Right lobe of liver (tissue), 6 donors: ENCODE results near the gene ULK1. TPM values are rescaled to one million over a fixed set of nuclear protein-coding genes. Genes with fewer than 3 reads are reported as not detected.

Source experiments
- ATAC-seq, 4 donors: fragments of 200-7000 bp; cut with Tn5 transposase; one replicate each; pipeline ENCODE4 v1.9.1; 2020; ENCODE audit warnings: mild to moderate bottlenecking in 4 of 4, moderate library complexity in 4 of 4
- DNase-seq, 3 donors: peaks; one replicate each; pipeline ENCODE4 v3.0.0-alpha.2; 2020
- H3K27ac ChIP-seq, 3 donors: fragments of 200-600 bp; one replicate each; pipeline ENCODE4 v1.8.0; 2022
- H3K27me3 ChIP-seq, 2 donors: fragments of 200-600 bp; one replicate each; pipeline ENCODE4 v1.8.0; 2022
- H3K36me3 ChIP-seq, 4 donors: fragments of 200-600 bp; sonication (generic) in 1 of 4; one replicate each; pipeline versions ENCODE4 v1.5.1 to v1.8.0; 2017 to 2022; ENCODE audit warnings: control low read depth in 1 of 4
- H3K4me1 ChIP-seq, 4 donors: fragments of 200-600 bp; sonication (generic) in 1 of 4; one replicate each; pipeline versions ENCODE4 v1.5.1 to v1.8.0; 2017 to 2022; ENCODE audit warnings: control low read depth in 1 of 4
- H3K4me3 ChIP-seq, 3 donors: fragments of 200-600 bp; one replicate each; pipeline ENCODE4 v1.8.0; 2022
- H3K9me3 ChIP-seq, 4 donors: fragments of 200-600 bp; sonication (generic) in 1 of 4; one replicate each; pipeline versions ENCODE4 v1.5.1 to v1.8.0; 2017 to 2022; ENCODE audit warnings: control low read depth in 1 of 4
- POLR2A ChIP-seq: fragments of 450-650 bp; IDR thresholded peaks from one replicate; pipeline ENCODE4 v1.6.1; 2017; ENCODE audit warnings: antibody characterized with exemption, mild to moderate bottlenecking
- WGBS: methylation state at CpG from one replicate; pipeline ENCODE4 v1.1.6; 2018; ENCODE audit warnings: low coverage, low lambda C conversion rate; ENCODE audit not compliant: insufficient coverage; ENCODE audit errors: missing lambda C conversion rate; 5-methylcytosine and 5-hydroxymethylcytosine counted together
- intact Hi-C, 2 donors: fragments of 100-400 bp; cut with DNase I; formaldehyde crosslinking; loops; one replicate each; pipeline versions ENCODE4 v1.11.2 to v1.14.1; 2022
- total RNA-seq, 6 experiments: library from RNA; depleted of rRNA in 2 of 6; stranded (reverse); fragments of >200 nt in 2 of 6; fragmentation: NEBNext Ultra II Directional in 3 of 6; extraction: Animal tissue kit (Norgen Biotek cat#: 25700) in 3 of 6; gene quantifications; one replicate each; pipeline versions ENCODE4 v1.1.0 to v1.2.4, GENCODE V29; 2016 to 2023
- TF ChIP-seq, protein P1 (sequence below), 4 donors: fragments of 200-600 bp in 3 of 4; fragments of 450-650 bp in 1 of 4; IDR thresholded peaks; one replicate each; pipeline versions ENCODE4 v1.5.1 to v1.8.0; 2016 to 2022; ENCODE audit warnings: antibody characterized with exemption in 4 of 4, mild to moderate bottlenecking in 2 of 4
- donor health status: DM: no; HTN: yes; CAD: no.
- donor health status: DM: no; HTN: no; CAD: no.
- donor health status: DM: no; HTN: no; CAD: no.
- donor health status: DM: no; HTN: yes; CAD: no.
- donor health status: DM: no; HTN: yes; CAD: no.

ULK1 gene
- total RNA-seq, 6 experiments from 2014 or later = 14.5 to 39.0 (median 20.5) TPM

DNA sequence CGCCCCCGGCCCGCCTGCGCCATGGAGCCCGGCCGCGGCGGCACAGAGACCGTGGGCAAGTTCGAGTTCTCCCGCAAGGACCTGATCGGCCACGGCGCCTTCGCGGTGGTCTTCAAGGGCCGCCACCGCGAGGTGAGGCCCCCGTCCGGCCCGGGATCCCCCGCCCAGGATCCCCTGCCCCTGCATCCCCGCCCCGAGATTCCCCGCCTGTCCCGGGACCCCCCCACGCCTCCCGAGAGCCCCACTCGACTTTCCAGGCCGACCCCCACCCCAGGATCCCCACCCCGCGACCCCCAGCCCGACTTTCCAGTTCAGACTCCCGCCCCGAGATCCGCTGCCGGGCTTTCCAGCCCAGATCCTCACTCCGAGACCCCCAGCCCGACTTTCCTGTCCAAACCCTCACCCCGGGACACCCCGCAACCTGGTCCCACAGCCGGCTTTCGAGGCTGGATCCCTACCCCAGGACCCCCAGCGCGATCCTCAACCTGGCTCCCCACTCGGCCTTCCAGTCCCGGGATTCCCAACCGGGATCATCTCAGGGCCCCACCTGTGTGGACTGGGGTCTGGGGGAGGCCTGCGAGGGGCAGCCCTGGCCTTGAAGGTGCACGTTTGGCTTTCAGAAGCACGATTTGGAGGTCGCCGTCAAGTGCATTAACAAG is 688 bp downstream of the ULK1 start:
- intact Hi-C loops = no loop called here
- peak overlapping the region; percentile 95 to 100 (median 100) for H3K27ac ChIP-seq

DNA sequence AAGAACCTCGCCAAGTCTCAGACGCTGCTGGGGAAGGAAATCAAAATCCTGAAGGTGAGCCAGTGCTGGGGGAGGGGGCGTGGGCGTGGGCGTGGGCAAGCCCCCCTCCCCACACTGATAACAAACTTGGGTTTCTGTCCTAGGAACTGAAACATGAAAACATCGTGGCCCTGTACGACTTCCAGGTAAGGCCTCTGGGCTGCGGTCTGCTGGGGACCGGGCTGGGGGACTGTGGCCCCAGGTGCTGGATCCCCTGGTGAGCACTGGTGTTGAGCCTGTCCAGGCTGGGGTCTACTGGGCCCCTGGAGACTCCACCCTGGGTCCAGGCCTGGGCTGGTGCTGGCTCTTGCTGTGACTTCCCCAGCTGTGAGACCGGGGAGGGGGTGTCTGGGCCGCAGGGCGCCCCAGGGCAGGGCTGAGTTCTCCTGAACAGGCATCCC is 1.2 kb downstream of the ULK1 start:
- no peak for DNase-seq
- ATAC-seq = no peak
- 0% methylated on average over 5 of the region's 12 CpGs for WGBS
- peaks cover 0 to 4% (median 0%) of the 10 kb centered on the region in 4 donors for H3K36me3 ChIP-seq
- intact Hi-C loops = no loop called here
- H3K4me1 ChIP-seq = peaks cover 0 to 11% (median 4%) of the 10 kb centered on the region in 4 donors
- H3K9me3 ChIP-seq = no peaks in the 10 kb centered on the region
- TF ChIP-seq POLR2A = no peak
- TF ChIP-seq, protein P1, sequence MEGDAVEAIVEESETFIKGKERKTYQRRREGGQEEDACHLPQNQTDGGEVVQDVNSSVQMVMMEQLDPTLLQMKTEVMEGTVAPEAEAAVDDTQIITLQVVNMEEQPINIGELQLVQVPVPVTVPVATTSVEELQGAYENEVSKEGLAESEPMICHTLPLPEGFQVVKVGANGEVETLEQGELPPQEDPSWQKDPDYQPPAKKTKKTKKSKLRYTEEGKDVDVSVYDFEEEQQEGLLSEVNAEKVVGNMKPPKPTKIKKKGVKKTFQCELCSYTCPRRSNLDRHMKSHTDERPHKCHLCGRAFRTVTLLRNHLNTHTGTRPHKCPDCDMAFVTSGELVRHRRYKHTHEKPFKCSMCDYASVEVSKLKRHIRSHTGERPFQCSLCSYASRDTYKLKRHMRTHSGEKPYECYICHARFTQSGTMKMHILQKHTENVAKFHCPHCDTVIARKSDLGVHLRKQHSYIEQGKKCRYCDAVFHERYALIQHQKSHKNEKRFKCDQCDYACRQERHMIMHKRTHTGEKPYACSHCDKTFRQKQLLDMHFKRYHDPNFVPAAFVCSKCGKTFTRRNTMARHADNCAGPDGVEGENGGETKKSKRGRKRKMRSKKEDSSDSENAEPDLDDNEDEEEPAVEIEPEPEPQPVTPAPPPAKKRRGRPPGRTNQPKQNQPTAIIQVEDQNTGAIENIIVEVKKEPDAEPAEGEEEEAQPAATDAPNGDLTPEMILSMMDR (IDR thresholded peaks at IDR 0.05) = no peak
- H3K27me3 ChIP-seq = no peaks in the 10 kb centered on the region
- peak overlapping the region; percentile 62 to 76 (median 67) for H3K4me3 ChIP-seq
- H3K27ac ChIP-seq = peak overlapping the region; percentile 95 to 100 (median 100)

More for the DNA sequence above, 688 bp downstream of the ULK1 start:
- WGBS = under 1% methylated on average over 23 of the region's 54 CpGs
- H3K4me3 ChIP-seq = peak overlapping the region; percentile 62 to 76 (median 67)
- H3K9me3 ChIP-seq = no peaks in the 10 kb centered on the region
- no peaks in the 10 kb centered on the region for H3K27me3 ChIP-seq
- ATAC-seq (no peak), DNase-seq (peak in 1 of 3 donors; percentile 66)
- no peaks in the 10 kb centered on the region for H3K36me3 ChIP-seq
- TF ChIP-seq POLR2A = no peak
- TF ChIP-seq, protein P1 (IDR thresholded peaks at IDR 0.05) = no peak
- H3K4me1 ChIP-seq = peaks cover 0 to 11% (median 4%) of the 10 kb centered on the region in 4 donors

DNA sequence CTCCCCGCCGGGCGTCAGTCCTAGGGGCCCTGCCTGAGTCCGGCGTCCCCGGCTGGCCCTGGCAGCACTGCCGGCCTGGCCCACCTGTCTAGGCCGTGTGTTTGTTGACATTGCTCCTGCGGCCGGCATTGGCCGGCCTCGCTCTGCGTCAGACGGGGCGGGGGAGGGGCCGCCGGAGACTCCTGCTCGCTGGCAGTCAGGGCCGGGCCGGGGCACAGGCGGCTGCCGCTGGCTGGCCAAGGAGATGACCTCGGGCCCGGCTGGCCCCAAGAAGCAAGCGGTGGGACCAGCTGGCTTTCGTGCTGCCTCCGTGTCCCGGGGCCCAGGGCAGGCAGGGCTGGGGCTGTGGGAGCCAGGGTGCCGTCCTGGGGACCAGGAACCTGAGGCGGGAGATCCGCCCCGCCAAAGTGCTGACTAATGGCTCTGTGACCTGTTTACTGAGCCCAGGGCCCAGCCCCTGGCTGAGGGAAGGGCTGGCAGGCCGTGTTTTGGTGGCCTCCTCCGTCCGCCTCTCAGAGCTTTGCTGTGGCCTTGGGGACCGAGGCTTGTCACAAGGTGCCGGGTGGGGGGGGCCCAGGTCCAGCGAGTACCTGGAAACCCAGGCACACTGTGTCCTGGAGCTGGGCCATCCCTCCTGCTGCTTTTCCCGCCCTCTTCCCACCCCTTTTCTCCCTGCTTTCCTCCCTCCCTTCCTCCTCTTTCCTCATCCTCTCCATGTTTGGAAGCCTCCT is 1.8 kb downstream of the ULK1 start:
- peaks cover 0 to 4% (median 0%) of the 10 kb centered on the region in 4 donors for H3K36me3 ChIP-seq
- H3K4me1 ChIP-seq = peaks cover 0 to 11% (median 4%) of the 10 kb centered on the region in 4 donors
- ATAC-seq (peak; percentile 81 to 88 (median 83)), DNase-seq (peak; percentile 96 to 98 (median 97))
- intact Hi-C loops = no loop called here
- H3K9me3 ChIP-seq = no peaks in the 10 kb centered on the region
- H3K27me3 ChIP-seq = no peaks in the 10 kb centered on the region
- WGBS = 13% methylated on average over 1 of the region's 39 CpGs
- peak overlapping the region; percentile 62 to 76 (median 67) for H3K4me3 ChIP-seq
- peak overlapping the region; percentile 95 to 100 (median 100) for H3K27ac ChIP-seq
- peak; percentile 98 for TF ChIP-seq POLR2A
- TF ChIP-seq, protein P1 (IDR thresholded peaks at IDR 0.05) = no peak

DNA sequence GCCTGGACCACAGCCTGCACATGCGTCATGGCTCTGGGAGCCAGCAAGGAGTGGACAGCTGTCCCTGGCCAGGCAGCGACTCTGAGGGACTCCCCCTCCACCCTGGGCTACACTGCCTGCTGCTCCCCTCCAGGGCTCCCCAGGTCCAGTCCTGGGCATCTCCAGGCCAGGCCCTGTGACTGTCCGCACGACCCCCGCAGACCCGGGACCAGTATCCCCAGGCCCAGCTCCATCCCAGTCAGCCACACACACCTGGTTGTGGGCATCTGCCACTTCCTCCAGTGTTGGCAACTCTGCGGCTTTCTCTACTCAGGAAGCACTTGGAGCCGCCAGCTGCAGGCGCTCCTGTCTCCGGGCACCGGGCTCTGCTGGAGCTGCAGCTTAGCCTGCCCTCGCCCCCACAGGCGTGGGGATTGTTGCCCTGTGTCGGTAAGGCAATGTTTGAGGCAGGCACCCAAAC is 2.4 kb downstream of the ULK1 start:
- no peak for DNase-seq
- H3K4me3 ChIP-seq = peak overlapping the region in 2 of 3 donors; percentile 67 to 76
- H3K4me1 ChIP-seq = peaks cover 0 to 11% (median 4%) of the 10 kb centered on the region in 4 donors
- TF ChIP-seq, protein P1 (IDR thresholded peaks at IDR 0.05) = no peak
- TF ChIP-seq POLR2A = no peak
- 40% methylated on average over 8 of the region's 14 CpGs for WGBS
- ATAC-seq = peak in 3 of 4 donors; percentile 66 to 73 (median 70)
- no peaks in the 10 kb centered on the region for H3K9me3 ChIP-seq
- no peaks in the 10 kb centered on the region for H3K27me3 ChIP-seq
- intact Hi-C loops = no loop called here
- H3K36me3 ChIP-seq = peaks cover 0 to 4% (median 0%) of the 10 kb centered on the region in 4 donors
- H3K27ac ChIP-seq = peak overlapping the region; percentile 95 to 100 (median 100)
